Activated T-helper 2 cell treated with anti-CD3 and anti-CD28 coated beads, Interferon-gamma antibody, Interleukin-2, Interleukin-4, amounts not matched to agents 10 μg/mL and 5 μg/mL and 100 μg/mL, durations not matched to agents 14 hours and 24 hours and 36 hours (primary cell): Measurements from ENCODE around the gene ADCY9. TPM values are rescaled to one million over a fixed set of nuclear protein-coding genes. Genes with fewer than 3 reads are reported as not detected.
"Not testable (repeated sequence)": the region's sequence is repeated elsewhere in the genome, so short reads cannot be mapped to it uniquely, and the experiment has no call there.

Source experiments
- DNase-seq: peaks from one replicate; pipeline ENCODE4 v3.0.0; 2021; ENCODE audit warnings: low spot score
- H3K27ac Mint-ChIP-seq: one replicate; pipeline ENCODE4 v1.8.0; 2021; ENCODE audit warnings: mixed read lengths
- H3K27me3 Mint-ChIP-seq: one replicate; pipeline ENCODE4 v1.8.0; 2021; ENCODE audit warnings: low read depth, mixed read lengths
- H3K36me3 Mint-ChIP-seq: one replicate; pipeline ENCODE4 v1.8.0; 2021; ENCODE audit warnings: low read depth, mixed read lengths
- H3K4me1 Mint-ChIP-seq: one replicate; pipeline ENCODE4 v1.8.0; 2021; ENCODE audit warnings: low read depth, mixed read lengths
- H3K4me3 Mint-ChIP-seq: one replicate; pipeline ENCODE4 v1.8.0; 2021; ENCODE audit warnings: low read depth, mild to moderate bottlenecking, moderate library complexity, mixed read lengths
- H3K9me3 Mint-ChIP-seq: one replicate; pipeline ENCODE4 v1.8.0; 2021; ENCODE audit warnings: mixed read lengths
- intact Hi-C: fragments of 100-400 bp; cut with micrococcal nuclease; formaldehyde crosslinking; loops from one replicate; pipeline ENCODE4 v1.15.1; 2023
- total RNA-seq: library from RNA; stranded (reverse); gene quantifications from 2 replicates; pipeline ENCODE4 v1.2.3, GENCODE V29; 2022

ADCY9 gene
- total RNA-seq, 1 donor from 2014 or later: 7.7 TPM

GRCh38 chr16:4048481-4048880 is 67.8 kb downstream of the ADCY9 start:
- Mint-ChIP-seq H3K9me3 (no peaks in the 10 kb centered on the region), H3K4me1 (peaks cover 3% of the 10 kb centered on the region), H3K36me3 (no peaks in the 10 kb centered on the region), H3K27ac (no peak overlapping the region), H3K27me3 (peaks cover 6% of the 10 kb centered on the region), H3K4me3 (no peak overlapping the region)
- no peak for DNase-seq
- intact Hi-C loops: no loop called here

GRCh38 chr16:4046221-4046620 is 70.0 kb downstream of the ADCY9 start:
- Mint-ChIP-seq H3K27ac (no peak overlapping the region), H3K4me1 (no peaks in the 10 kb centered on the region), H3K27me3 (peaks cover 4% of the 10 kb centered on the region), H3K4me3 (no peak overlapping the region), H3K9me3 (no peaks in the 10 kb centered on the region), H3K36me3 (no peaks in the 10 kb centered on the region)
- intact Hi-C loops: no loop called here
- no peak for DNase-seq

GRCh38 chr16:4045561-4045960 is 70.7 kb downstream of the ADCY9 start:
- H3K4me1 Mint-ChIP-seq, H3K4me3 Mint-ChIP-seq, H3K27me3 Mint-ChIP-seq, H3K9me3 Mint-ChIP-seq, intact Hi-C loops, H3K27ac Mint-ChIP-seq, H3K36me3 Mint-ChIP-seq, DNase-seq: not testable (repeated sequence)

- no peaks in the 10 kb centered on the region for H3K4me1 Mint-ChIP-seq
- DNase-seq: no peak
- intact Hi-C loops: no loop called here
- no peak overlapping the region for H3K4me3 Mint-ChIP-seq
- no peaks in the 10 kb centered on the region for H3K36me3 Mint-ChIP-seq
- H3K27ac Mint-ChIP-seq: no peak overlapping the region
- no peaks in the 10 kb centered on the region for H3K9me3 Mint-ChIP-seq
- H3K27me3 Mint-ChIP-seq: peaks cover 4% of the 10 kb centered on the region
Measured at GRCh38 chr16:4042581-4042980, 73.7 kb downstream of the ADCY9 start.

DNA sequence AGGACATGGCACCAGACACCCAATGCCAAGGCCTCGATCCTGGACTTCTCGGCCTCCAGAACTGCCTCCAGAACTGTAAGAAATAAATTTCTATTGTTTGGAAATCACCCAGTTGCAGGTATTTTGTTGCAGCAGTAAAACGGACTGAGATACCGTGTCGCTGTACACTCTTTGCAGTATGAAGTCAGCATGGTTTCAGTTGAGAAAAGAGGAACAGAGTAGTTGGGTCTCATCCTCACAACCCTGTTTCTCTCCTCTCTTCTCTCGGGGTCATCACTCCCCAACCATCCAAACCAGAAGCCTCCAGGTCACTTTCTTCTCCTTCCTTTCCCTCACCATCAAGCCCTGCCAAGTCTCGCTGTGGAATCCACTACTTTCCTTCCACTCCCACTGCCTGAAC is 77.8 kb downstream of the ADCY9 start:
- Mint-ChIP-seq H3K36me3 (no peaks in the 10 kb centered on the region), H3K27ac (no peak overlapping the region)
- intact Hi-C loops: no loop called here

DNA sequence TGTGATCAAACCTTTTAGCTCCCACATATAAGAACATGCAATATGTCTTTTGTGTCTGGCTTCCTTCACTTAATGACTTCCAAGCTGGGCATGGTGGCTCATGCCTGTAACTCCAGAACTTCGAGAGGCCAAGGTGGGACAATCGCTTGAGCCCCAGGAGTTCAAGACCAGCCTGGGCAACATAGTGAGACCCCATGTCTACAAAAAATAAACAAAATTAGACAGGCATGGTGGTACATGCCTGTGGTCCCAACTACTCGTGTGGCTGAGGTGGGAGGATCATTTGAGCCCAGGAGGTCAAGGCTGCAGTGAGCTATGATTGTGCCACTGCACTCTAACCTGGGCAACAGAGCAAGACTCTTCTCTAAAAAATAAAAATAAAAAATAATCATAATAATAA is 79.3 kb downstream of the ADCY9 start:
- H3K27me3 Mint-ChIP-seq, DNase-seq, intact Hi-C loops, H3K4me1 Mint-ChIP-seq, H3K36me3 Mint-ChIP-seq, H3K9me3 Mint-ChIP-seq, H3K27ac Mint-ChIP-seq, H3K4me3 Mint-ChIP-seq: not testable (repeated sequence)

More for the DNA sequence above, 77.8 kb downstream of the ADCY9 start:
- H3K9me3 Mint-ChIP-seq: no peaks in the 10 kb centered on the region
- H3K27me3 Mint-ChIP-seq: no peaks in the 10 kb centered on the region
- DNase-seq: no peak
- H3K4me3 Mint-ChIP-seq: no peak overlapping the region
- H3K4me1 Mint-ChIP-seq: no peaks in the 10 kb centered on the region

- Mint-ChIP-seq H3K36me3 (no peaks in the 10 kb centered on the region), H3K4me3 (no peak overlapping the region), H3K27me3 (no peaks in the 10 kb centered on the region), H3K27ac (no peak overlapping the region), H3K4me1 (peaks cover 3% of the 10 kb centered on the region), H3K9me3 (no peaks in the 10 kb centered on the region)
- DNase-seq: no peak
- intact Hi-C loops: no loop called here
Measured at GRCh38 chr16:4034963-4035362, 81.3 kb downstream of the ADCY9 start.

DNA sequence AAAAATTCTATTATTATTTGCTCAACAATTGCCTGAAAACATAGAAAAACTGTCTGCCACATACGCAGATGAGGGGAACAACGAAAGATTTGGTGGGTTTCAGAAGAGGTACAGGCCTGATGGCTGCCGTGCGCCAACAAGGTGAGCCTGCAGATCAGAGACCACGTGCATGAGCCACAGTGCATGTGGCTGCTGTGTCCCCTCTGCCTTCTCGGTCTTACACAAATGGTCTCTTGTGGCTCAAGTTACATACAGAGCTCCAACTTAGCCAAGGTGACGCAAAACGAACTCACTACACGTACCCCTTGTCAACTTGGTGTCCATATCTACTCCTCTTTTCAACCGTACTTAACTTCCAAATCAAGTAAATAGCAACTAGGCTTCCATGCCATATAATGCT is 82.3 kb downstream of the ADCY9 start:
- Mint-ChIP-seq H3K4me3 (no peak overlapping the region), H3K4me1 (peaks cover 3% of the 10 kb centered on the region), H3K27me3 (no peaks in the 10 kb centered on the region), H3K27ac (no peak overlapping the region), H3K36me3 (no peaks in the 10 kb centered on the region), H3K9me3 (no peaks in the 10 kb centered on the region)
- DNase-seq: no peak
- intact Hi-C loops: no loop called here

GRCh38 chr16:4032768-4033167 is 83.5 kb downstream of the ADCY9 start:
- Mint-ChIP-seq H3K4me1 (peaks cover 3% of the 10 kb centered on the region), H3K9me3 (no peaks in the 10 kb centered on the region), H3K27me3 (no peaks in the 10 kb centered on the region), H3K27ac (no peak overlapping the region), H3K4me3 (no peak overlapping the region), H3K36me3 (no peaks in the 10 kb centered on the region)
- intact Hi-C loops: no loop called here
- no peak for DNase-seq

GRCh38 chr16:4028144-4028543 is 88.1 kb downstream of the ADCY9 start:
- no peak for DNase-seq
- H3K9me3 Mint-ChIP-seq: no peaks in the 10 kb centered on the region
- H3K4me1 Mint-ChIP-seq: peaks cover 3% of the 10 kb centered on the region
- no peaks in the 10 kb centered on the region for H3K36me3 Mint-ChIP-seq
- H3K27ac Mint-ChIP-seq: no peak overlapping the region
- no peaks in the 10 kb centered on the region for H3K27me3 Mint-ChIP-seq
- intact Hi-C loops: no loop called here
- no peak overlapping the region for H3K4me3 Mint-ChIP-seq

DNA sequence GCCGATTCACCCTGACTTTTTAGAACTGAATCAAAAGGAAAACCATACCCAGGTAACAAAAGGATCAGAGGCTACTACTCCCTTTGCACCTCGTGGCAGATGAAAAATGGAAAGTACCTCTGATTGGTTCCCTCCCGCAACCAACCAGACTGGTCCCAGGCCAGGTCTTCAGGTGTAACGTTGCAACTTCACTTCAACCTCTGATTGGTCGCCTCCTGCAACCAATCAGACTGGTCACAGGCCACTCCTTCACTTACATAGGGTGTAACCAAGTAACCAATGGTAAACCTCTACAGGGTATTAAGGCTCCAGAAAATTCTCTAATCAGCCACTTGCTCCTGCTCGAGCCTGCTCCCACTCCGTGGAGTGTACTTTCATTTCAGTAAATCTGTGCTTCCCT is 89.4 kb downstream of the ADCY9 start:
- H3K27ac Mint-ChIP-seq: no peak overlapping the region
- H3K27me3 Mint-ChIP-seq: no peaks in the 10 kb centered on the region
- DNase-seq: no peak
- intact Hi-C loops: no loop called here
- no peaks in the 10 kb centered on the region for H3K9me3 Mint-ChIP-seq
- H3K4me3 Mint-ChIP-seq: no peak overlapping the region
- H3K36me3 Mint-ChIP-seq: no peaks in the 10 kb centered on the region
- peaks cover 3% of the 10 kb centered on the region for H3K4me1 Mint-ChIP-seq

DNA sequence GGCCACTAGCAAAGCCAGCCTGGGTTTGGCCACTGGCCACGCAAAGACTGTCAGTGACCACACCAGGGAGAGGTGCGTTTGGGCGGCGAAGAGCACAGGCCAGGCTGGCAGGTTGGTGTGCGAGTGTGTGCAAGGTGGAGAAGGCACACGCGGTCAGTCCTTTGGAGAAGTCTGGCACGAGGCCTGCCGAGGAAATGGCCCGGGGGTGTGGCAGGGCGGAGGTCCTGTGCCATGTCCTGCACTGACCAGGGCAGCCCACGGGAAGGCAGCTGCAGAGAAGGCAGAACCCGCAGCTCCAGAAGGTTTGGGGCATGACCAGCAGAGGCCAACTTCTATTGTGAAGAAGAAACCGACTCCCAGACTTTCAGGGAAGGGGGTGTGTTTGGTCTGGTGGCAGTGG is 90.8 kb downstream of the ADCY9 start:
- Mint-ChIP-seq H3K36me3 (no peaks in the 10 kb centered on the region), H3K4me1 (no peaks in the 10 kb centered on the region), H3K27ac (no peak overlapping the region), H3K9me3 (no peaks in the 10 kb centered on the region), H3K27me3 (no peaks in the 10 kb centered on the region), H3K4me3 (no peak overlapping the region)
- no peak for DNase-seq
- intact Hi-C loops: no loop called here

- intact Hi-C loops: no loop called here
- no peak for DNase-seq
- Mint-ChIP-seq H3K27me3 (no peaks in the 10 kb centered on the region), H3K36me3 (no peaks in the 10 kb centered on the region), H3K27ac (no peak overlapping the region), H3K4me1 (peaks cover 4% of the 10 kb centered on the region), H3K4me3 (no peak overlapping the region), H3K9me3 (no peaks in the 10 kb centered on the region)
Measured at GRCh38 chr16:4021916-4022315, 94.3 kb downstream of the ADCY9 start.

- no peak for DNase-seq
- Mint-ChIP-seq H3K27me3 (no peaks in the 10 kb centered on the region), H3K4me3 (no peak overlapping the region), H3K36me3 (no peaks in the 10 kb centered on the region), H3K27ac (no peak overlapping the region), H3K4me1 (peaks cover 4% of the 10 kb centered on the region), H3K9me3 (no peaks in the 10 kb centered on the region)
- intact Hi-C loops: no loop called here
Measured at GRCh38 chr16:4021070-4021779, 95.0 kb downstream of the ADCY9 start.
